ENCODE data around the gene SLC35E1.

The SLC35E1 gene

GRCh38 chr19:16585094-16585801 is 13.0 kb upstream of the SLC35E1 start:
- ChIA-PET CTCF (interaction anchor here (1.4 to 2.8 kb wide), 4 partner anchors 9 to 42 kb away, joined by 4 to 11 read pairs (median 6); partner anchors contain the start of gene MED26), POLR2A (interaction anchor here (0.9 to 7.1 kb wide), 8 partner anchors 8 to 1206 kb away, joined by 3 to 36 read pairs (median 6); partner anchors contain the start of genes AKAP8, BABAM1, SLC35E1 and SMIM7)
- no peak for DNase-seq (ENCODE audit: extremely low spot score)
- TF ChIP-seq CTCF (IDR thresholded peaks at IDR 0.05; ENCODE audit: control extremely low read depth, extremely low read depth, low read depth, missing control alignments), result no peak

GRCh38 chr19:16584248-16585093 is 12.3 kb upstream of the SLC35E1 start:
- no peak for TF ChIP-seq CTCF (IDR thresholded peaks at IDR 0.05; ENCODE audit: control extremely low read depth, extremely low read depth, low read depth, missing control alignments)
- CTCF ChIA-PET, result interaction anchor here (1.1 to 2.8 kb wide), 6 partner anchors 9 to 43 kb away, joined by 3 to 11 read pairs (median 4); partner anchors contain the start of gene MED26
- POLR2A ChIA-PET, result interaction anchor here (0.6 to 7.1 kb wide), 12 partner anchors 8 to 1205 kb away, joined by 3 to 36 read pairs (median 6); partner anchors contain the start of genes AKAP8, BABAM1, SLC35E1 and SMIM7
- peak; percentile 89 for DNase-seq (ENCODE audit: extremely low spot score)

- ChIA-PET CTCF (interaction anchor here (1.3 kb wide), 1 partner anchor 18 kb away, joined by 4 read pairs; no protein-coding TSS in a partner anchor), POLR2A (interaction anchor here (7.1 kb wide), 1 partner anchor 9 kb away, joined by 36 read pairs; the partner anchor contains the start of gene SLC35E1)
- no peak for TF ChIP-seq CTCF (IDR thresholded peaks at IDR 0.05; ENCODE audit: control extremely low read depth, extremely low read depth, low read depth, missing control alignments)
- DNase-seq (ENCODE audit: extremely low spot score), result no peak
Measured at GRCh38 chr19:16582486-16583261, 10.5 kb upstream of the SLC35E1 start.

- no peak for DNase-seq (ENCODE audit: extremely low spot score)
- ChIA-PET CTCF (interaction anchor here (1.2 to 1.3 kb wide), 2 partner anchors 9 to 17 kb away, joined by 4 to 5 read pairs; no protein-coding TSS in a partner anchor), POLR2A (interaction anchor here (0.5 to 7.1 kb wide), 3 partner anchors 9 to 47 kb away, joined by 4 to 36 read pairs (median 4); partner anchors contain the start of gene SLC35E1)
- TF ChIP-seq CTCF (IDR thresholded peaks at IDR 0.05; ENCODE audit: control extremely low read depth, extremely low read depth, low read depth, missing control alignments), result no peak
Measured at GRCh38 chr19:16581971-16582343, 9.7 kb upstream of the SLC35E1 start.

GRCh38 chr19:16581145-16581970 is 9.1 kb upstream of the SLC35E1 start:
- DNase-seq (ENCODE audit: extremely low spot score), result no peak
- no peak for TF ChIP-seq CTCF (IDR thresholded peaks at IDR 0.05; ENCODE audit: control extremely low read depth, extremely low read depth, low read depth, missing control alignments)
- ChIA-PET CTCF (interaction anchor here (1.2 kb wide), 1 partner anchor 8 kb away, joined by 5 read pairs; no protein-coding TSS in a partner anchor), POLR2A (interaction anchor here (0.5 to 7.1 kb wide), 3 partner anchors 8 to 48 kb away, joined by 4 to 36 read pairs (median 4); partner anchors contain the start of gene SLC35E1)
